NCI-H524 treated with DMSO at 0.1 percent for 48 hours (cell line): ENCODE data around the gene AKT3.

Source experiments
- DNase-seq: peaks from one replicate; lab custom pipeline; 2025; lab: John Stamatoyannopoulos, UW

The AKT3 gene

GRCh38 chr1:243557866-243558265 is 292.2 kb downstream of the AKT3 start:
- DNase-seq: no peak

DNA sequence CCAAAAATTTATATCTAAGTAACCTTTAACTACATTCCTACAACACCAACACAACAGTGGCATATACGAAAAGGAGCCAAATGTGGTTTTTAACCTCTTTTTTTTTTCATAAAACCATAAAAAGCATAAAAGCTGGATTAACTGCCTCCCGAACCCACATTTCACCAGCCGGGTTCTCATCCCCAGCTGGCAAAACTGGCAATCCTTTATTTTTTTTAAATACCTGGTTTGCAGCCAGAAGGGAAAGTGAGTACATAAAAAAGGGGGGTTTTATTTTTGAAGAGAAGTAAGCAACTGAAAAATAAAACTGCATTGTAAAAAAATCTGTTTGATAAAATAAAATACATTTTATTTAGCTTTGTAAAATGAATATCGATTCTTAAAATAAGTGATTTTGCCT is 295.4 kb downstream of the AKT3 start:
- DNase-seq: no peak

GRCh38 chr1:243553090-243553489 is 297.0 kb downstream of the AKT3 start:
- no peak for DNase-seq

DNA sequence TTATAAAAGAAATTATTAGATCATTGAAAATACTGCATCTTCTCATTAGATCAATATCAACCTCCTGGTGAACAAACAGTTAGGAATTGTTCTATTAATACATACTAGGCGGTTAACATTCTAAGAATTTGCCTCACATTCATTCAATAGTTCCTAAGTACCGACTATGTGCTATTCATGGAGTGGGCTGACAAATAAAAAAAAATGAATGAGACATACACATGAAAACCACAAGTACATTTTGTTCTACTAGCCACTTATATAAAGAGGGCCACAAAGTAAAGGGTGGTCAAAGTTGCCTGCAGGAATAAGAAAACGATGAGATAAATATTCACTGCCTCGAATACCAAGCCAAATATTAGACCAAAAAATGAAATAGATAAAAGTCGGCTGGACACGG is 299.8 kb downstream of the AKT3 start:
- DNase-seq: no peak

DNA sequence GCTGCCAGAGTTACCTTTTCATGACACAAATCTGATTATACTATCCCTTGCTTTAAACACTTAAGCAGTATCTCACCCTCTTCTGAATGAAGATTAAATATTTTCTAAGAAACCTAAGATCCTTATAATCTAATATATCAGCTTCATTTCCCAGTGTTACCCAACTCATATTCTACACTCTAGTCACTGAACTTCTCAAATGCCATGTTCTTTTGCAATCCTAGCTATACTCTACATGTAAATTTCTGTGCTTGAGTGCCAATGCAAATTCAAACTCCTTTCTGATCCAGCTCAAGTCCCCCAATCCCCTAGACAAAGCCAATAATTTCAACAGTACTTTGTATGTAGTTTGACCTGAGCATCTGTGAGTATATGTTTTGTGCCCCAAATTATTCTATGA is 300.3 kb downstream of the AKT3 start:
- DNase-seq: no peak

- DNase-seq: no peak
Observed at GRCh38 chr1:243549108-243549507, 300.9 kb downstream of the AKT3 start.

DNA sequence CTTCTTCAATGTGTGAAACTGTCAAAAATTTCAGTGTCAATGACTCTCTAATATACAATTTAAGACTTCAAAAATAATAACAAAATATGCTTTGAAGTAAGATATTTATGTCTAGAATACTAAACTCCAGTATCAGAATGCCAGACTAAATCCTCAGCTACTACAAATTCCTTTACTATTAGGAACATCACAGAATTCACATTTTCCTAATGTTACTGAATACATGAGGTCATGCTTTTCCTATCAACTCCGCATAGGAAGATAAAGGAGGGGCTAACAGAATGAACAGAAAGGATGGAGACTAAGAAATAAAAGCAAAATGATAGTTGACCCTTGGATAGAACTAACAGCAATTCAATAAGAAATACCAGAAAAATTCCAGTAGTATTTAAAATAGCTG is 301.5 kb downstream of the AKT3 start:
- DNase-seq: no peak

- no peak for DNase-seq
Observed at GRCh38 chr1:243547891-243548290, 302.2 kb downstream of the AKT3 start.

- DNase-seq: no peak
Observed at GRCh38 chr1:243546457-243546856, 303.6 kb downstream of the AKT3 start.

GRCh38 chr1:243543501-243543900 is 306.5 kb downstream of the AKT3 start:
- DNase-seq: no peak

DNA sequence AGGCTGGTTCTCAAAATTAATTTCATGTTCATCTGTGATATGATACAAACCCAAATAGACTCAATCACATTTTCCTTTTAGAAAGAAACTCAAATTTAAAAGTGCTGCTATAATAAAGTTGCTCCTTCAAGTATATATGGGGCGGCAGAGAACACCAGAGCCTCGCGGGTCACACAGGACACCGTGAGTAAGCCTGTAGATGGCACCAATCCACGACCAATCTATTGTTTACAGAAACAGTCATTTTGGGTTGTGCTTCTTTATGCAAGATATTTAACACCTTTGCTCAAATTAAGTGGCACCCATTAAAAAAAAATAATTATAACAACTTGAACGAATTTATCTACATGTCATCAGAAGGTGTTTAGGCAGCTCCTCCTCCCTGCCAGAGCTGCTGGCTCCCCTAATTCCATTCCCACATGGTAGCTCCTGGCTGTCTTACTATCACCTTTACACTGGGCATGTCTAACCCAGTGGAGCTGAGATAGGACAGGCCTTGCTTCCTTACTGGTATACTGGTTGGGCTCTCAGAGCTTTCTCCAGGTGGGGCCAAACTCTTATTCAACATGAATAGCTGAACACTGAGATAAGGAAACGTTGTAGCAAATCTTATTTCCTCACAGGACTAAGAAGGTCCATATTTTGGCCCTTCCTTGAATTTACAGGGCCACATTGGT is 307.2 kb downstream of the AKT3 start:
- DNase-seq: no peak

- no peak for DNase-seq
Observed at GRCh38 chr1:243539636-243540035, 310.4 kb downstream of the AKT3 start.

GRCh38 chr1:243535014-243535413 is 315.0 kb downstream of the AKT3 start:
- no peak for DNase-seq

DNA sequence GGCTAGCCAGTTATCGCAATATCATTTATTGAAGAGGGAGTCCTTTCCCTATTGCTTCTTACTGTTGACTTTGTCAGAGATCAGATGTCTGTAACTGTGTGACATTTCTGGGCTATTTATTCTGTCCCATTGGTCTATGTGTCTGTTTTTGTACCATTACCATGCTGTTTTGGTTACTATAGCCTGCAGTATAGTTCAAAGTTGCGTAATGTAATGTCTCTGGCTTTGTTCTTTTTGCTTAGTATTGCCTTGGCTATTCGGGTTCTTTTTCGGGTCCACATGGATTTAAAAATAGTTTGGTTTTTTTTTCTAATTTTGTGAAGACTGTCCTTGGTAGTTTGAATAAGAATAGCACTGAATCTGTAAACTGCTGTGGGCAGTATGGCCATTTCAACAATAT is 320.5 kb downstream of the AKT3 start:
- DNase-seq: no peak

- DNase-seq: no peak
Observed at GRCh38 chr1:243528459-243529121, 321.5 kb downstream of the AKT3 start.

GRCh38 chr1:243526180-243526579 is 323.9 kb downstream of the AKT3 start:
- no peak for DNase-seq

DNA sequence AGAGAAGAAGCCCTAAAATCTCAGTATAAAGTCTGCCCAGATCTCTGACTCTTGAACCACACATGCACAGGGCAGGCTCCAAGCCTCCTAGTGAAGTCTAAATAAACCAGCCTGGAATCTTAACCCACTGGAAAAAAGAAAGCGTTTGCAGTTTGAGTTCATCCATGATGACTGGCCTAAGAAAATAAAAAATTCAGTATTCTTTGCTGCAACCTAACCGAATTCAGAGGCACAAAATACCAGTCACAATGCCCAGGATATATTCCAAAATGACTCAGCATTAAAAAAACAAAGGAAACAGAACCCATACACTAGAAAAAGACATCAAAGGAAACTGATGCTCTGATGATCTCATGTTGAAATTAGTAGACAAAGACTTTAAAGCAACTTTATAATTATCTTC is 325.0 kb downstream of the AKT3 start:
- no peak for DNase-seq

DNA sequence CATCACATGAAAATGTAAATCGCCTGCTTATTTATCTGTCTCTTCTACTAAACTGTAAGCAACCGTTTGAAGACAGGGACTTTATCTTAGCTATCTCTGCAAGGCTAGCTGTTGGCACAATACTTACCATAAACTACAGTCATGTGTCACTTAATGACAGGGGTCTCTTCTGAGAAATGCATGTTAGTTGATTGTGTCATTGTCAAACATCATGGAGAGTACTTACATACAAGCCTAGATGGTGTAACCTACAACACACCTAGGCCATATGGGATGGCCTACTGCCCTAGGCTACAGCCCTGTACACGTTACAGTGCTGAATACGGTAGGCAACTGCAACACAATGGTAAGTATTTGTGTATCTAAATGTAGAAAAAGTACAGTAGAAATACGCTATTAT is 326.3 kb downstream of the AKT3 start:
- no peak for DNase-seq

DNA sequence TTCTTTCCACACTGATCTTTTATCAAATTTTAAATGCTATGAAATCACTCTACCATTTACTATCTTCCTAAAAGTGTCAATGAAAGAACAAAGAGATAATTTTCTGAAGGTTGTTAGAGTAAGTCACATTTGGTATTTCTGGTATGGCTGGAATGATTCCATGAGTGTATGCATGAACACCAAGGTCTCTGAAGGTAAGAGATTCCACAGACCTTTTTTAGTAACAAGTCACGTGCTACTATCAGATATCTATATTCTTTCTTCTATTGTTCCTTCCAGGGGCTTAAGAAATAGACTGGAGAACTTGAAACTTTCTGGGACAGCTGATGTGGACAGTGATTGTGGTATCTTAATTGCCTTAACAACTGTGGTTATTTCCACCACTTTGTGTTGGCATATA is 329.2 kb downstream of the AKT3 start:
- no peak for DNase-seq

- no peak for DNase-seq
Observed at GRCh38 chr1:243514927-243515326, 335.1 kb downstream of the AKT3 start.

DNA sequence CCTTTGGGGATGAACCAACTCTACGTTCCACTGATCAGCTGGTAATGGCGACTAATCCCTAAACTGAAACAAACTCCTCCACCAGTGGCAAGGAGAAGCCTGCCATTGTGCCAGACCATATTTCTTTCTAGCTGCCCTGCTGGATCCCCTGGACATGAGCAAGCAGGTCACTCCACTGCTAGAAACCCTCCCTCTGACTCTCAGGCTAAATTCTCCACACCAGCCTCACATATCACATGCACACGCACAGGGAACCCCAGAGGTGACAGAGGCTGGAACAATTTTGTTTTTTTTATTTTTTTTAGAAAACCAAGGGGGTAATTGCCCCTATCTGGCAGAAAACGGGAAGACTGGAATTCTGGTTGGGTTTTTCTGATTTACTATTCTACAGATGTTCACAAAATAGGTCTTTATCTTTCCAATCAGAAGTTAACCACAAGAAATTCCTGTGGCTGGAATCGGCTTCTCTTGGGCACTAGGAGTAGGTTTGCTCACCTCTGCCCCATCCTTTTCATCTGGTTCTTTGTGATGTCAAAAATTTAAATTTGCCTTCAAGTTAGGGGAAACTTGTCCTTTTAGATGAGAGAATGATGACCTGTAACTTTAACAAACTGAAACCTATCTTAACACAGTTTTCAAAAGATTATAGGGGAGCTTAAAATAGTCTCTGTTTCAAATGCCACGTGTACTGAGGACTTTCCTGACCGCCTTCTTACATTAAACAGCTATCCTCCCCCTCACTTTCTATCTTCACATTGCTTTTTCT is 336.1 kb downstream of the AKT3 start:
- no peak for DNase-seq

DNA sequence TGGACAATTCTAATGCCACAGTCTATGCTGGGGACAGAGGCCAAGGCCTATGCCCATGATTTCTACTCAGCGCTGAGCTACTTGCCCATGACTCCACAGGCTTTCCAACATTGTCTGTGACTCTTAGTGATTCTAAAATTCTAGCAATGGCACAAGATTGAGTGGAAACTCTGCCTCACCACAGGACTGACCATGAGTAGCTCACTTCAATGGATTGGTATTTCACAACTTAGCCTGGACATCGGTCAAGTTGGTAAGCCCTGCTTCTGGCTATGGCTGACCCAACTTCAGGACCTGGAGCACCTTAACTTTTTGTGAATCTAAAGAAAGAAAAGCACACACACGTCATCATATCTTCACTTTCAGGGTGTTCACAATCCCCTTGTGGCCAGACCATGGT is 339.1 kb downstream of the AKT3 start:
- no peak for DNase-seq

- DNase-seq: no peak
Observed at GRCh38 chr1:243508943-243509342, 341.1 kb downstream of the AKT3 start.
